GM18909 (cell line): ENCODE data around the gene NANOS2.

Experiments used
- ATAC-seq: cut with Tn5 transposase; IDR thresholded peaks from one replicate; pipeline ENCODE4 v1.9.1; 2021; ENCODE audit warnings: mild to moderate bottlenecking; ENCODE audit not compliant: unreplicated experiment, poor library complexity

The NANOS2 gene

DNA sequence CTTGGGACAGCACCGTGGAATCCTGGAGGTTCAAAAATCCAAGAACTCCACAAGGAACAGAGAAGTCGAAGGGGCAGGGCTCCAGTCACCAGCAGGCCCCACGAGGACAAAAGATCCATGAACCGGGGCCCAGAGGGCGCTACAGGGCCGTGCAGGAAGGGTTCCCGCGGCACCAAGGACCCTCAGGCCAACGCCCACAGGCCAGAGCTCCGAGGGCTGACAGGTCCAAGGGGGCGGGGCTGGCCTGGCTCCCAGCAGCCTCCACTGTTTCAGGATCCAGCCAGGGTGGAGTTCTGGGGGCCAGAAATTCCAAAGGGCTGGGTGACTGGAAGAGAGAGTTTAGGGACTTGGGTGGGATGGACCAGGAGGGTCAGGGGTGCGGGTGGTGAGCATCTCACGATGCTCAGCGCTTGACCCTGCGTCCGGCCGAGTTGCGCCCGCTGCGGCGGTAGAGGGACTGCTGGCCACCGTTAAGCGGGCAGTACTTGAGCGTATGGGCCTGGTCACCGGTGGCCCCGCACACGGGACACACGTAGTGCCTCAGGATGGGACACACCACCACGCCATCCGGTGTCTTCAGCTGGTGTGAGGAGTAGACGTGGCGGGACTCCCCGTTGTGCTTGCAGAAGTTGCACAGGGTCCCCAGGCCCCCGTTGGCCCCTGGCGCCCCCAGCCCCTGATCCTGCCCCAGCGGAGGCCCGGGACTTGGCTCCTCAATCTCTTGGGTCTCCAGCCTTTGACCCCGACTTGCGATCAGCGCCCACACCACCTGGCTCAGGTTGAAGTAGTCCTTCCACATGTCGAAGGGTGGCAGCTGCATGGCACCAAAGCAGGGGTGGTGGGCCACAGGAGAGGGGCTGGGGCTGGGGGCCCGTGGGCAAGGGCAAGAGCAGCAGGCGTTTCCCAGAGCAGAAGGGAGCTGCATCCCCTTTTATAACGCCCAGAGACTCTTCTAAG lies at the start of gene NANOS2:
NANOS2 (minus strand) TSS at position 905 of the 957 bp plus-strand sequence; CDS start at position 820, 85 bp downstream.
- no peak for ATAC-seq

DNA sequence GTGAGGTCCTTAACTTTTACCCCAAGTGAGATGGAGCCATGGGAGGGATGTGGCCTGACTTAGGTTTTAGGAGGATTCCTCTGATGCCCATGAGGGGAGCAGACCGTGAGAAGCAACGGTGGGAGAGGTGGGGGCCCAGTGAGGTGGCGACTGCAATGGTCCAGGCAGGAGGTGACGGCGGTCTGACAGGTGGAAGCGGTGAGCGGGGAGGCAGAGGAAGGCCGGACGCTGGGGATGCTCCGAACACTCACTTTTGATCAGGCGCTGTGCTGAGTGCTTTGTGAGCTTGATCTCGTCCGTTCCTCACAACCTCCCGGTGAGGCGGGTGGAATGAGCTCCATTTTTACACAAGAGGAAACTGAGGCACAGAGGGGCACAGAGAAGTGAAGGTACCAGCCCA lies 47.4 kb upstream of the NANOS2 start:
- ATAC-seq = no peak

DNA sequence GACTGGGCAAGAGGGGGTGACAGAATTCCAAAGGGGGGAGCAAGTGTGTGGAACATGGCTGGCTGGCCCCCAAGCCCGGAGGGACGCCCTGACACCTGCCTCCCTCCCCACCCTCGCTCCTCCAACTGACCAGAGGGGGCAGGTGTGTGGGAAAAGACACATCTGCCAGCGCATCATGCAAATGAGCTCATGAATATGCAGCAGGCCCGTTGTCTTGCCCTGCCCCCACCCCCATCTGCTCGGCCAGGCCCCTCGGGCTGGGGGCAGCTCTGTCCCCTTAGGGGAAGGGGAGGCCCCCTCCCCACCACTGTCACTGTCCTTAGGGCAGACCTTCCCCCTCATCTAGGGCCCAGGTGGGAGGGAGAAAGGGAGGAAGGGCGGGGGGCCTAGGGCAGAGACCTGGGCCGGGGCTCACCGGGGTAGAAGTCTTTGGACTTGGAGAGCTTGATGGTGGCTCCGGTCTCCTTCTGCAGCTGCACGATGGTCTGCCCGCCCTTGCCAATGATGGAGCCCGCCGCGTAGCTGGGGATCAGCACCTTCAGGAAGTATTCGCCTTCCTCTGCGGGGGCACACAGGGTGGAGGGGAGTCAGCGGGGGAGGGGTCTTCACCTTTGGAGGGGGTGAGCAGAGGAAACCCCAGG lies 46.1 kb upstream of the NANOS2 start:
- ATAC-seq = no peak

DNA sequence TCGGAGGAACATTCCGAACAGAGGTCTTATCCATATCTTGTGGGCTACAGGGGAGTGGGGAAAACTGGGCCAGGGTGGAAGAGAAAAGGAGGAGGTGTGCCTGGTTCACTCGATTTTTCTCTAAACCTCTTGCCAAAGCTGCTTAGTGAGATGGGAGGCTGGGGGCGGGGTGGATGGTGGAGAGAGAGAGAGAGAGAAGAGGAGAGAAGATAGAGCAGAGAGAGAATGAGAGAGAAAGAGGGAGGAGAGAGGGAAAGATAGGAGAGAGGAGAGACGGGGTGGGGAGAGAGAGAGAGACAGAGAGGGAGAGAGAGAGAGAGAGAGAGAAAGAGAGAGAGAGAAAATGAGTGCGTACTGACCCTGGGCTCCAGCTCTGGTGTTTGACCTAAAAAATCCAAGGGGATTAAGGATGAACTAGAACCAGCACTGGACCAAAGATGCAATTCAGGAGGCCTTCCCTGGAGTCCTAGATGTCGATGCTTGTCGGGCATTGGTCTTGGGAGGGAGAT lies 45.0 kb upstream of the NANOS2 start:
- no peak for ATAC-seq

DNA sequence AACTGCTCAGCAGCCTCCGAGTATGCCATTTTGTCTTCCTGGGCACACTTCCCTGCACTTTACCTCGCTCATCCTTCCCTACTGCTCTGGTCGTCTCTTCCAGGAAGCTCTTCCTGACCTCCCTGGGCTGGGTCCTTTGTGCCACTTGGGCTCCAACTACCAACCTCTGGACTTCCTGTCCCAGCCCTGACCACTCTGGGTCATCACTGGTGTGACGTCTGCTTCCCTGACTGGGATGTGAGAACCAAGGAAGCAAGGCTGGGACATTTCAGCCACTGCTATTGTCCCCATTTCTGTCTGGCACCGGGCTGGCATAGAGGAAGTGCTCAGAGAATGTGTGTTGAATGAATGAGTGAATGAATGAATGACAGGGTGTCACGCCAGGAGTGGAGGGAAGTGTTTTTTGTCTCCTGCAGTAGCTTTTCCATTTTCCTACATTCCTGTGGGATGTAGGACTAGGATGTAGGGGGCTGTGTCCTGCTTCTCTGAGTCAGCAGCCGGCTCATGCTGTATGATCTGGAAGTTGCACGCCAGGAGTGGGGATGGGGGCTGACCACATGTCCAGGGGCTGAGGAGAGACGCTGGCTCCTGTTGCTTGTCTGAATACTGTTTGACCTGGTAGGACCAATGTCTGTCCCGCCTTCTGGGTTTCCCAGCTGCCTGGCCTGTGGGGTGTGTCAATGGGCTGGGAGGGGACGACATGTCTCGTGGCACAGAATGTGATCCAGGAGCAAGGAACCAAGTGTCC lies 44.4 kb upstream of the NANOS2 start:
- ATAC-seq = no peak

DNA sequence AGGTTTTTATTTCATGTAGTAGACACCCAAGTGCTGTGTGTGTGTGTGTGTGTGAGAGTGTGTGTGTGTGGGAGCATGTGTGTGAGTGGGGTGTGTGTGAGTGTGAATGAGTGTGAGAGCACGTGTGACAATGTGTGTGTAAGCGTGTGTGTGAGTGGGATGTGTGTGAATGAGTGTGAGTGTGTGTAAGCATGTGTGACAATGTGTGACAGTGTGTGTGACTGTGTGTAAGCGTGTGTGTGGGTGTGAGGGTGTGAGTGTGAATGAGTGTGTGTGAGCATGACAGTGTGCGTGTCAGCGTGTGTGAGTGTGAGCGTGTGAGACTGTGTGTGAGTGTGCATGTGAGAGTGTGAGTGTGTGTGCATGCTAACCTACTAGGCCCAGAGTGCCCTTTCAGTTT lies 43.7 kb upstream of the NANOS2 start:
- no peak for ATAC-seq

DNA sequence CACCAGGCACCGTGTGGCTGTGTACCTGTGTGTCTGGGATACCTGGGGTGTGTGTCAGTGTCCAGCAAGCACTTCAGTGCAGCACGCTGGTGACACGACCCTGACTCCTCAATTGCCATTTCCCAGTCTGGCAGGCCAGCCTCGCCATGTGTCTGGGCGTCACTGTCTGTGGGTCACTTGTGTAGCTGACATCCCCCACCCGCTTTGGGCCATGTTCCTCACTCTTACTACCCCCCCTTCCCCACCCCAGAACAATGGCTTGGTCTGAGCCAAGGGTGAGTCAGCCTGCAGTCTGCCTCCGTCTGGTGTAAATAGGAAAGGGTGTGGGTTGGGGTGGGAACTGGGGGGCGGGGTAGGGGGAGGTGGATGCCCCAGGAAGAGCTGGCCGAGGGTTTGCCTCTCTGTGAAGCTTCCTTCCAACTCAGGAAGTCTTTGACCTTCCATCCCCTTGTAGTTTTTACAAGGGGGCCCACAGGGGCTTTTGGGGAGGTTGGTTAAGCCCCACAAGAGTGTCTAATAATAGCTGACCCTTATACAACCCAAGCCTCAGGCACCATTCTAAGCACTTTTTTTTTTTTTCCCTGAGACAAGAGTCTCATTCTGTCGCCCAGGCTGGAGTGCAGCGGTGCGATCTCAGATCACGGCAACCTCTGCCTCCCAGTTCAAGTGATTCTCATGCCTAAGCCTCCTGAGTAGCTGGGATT lies 41.5 kb upstream of the NANOS2 start:
- ATAC-seq = no peak

DNA sequence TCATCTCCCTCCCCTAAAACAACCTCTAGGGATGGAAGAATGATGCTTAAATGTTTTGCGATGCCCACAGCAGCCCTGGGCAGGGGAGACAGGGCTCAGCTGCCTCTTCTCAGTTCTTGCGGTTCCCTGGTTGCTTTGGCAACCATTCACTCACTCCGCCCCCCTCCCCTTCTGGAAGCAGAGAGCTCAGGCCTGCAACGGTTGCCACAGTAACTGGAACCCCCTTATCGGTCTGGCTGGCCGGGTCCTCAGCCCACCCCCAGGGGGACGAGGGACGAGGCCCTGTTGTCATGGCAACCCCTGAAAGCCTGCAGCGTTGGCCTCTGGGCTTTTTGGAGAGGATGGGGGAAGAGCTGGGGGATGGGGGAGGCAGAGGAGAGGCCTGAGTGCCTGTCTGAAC lies 39.6 kb upstream of the NANOS2 start:
- no peak for ATAC-seq

DNA sequence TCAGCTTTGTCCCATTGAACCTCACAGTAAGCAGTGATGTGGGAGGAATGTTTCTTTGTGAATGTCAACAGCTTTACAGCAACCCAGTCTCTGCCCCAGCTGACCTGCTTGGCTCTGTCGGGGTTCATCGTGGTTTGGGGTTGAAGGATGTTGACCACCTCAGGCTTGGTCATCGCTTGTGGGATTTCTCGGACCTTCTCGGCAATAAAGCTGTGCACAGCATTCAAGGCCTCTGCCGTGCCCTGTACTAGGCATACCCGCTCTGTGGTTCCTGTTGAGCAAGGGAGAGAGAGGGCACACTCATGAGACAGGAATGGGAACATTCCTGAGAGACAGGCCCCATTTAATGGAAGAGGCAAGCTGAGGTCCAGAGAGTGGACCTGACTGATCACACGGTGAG lies 39.1 kb upstream of the NANOS2 start:
- ATAC-seq = no peak

DNA sequence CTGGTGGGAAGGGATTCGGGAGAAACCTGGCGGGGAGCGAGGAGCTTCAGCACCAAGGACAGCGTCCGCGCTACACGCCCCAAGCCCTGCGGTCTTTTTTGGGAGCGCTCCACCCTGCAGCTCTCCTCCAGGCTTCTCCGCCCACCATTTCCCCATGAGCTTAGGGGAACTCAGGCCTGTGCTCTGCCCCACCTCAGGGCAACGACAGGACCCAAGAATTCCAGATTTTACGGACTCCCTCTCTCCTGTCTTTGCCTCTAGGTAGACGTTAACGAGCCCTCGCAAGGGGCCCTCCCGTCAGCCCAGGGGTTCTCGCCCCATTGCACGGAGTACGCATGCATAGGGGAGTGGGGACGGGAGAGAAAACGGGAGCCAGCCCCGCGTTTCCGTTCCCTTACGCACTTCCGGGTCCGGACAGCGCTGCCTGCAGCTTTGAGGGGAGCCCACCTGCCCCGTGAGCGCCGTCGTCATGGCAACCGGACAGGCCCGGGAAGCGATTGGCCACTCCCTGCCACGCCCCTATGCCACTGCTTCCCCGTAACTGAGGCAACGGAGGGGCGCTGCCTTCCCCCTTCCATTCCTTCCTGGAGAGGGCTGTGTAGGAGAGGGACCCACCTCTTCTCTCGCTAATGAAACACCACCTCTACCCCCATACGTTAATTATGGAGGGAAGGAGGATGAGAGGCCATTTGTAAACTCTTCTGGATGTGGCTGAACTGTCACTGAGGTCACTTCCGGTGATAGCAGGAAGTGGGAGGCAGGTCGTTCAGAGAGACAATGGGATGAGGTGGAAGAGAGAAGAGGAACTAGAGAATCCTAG lies 38.3 kb upstream of the NANOS2 start:
- ATAC-seq = no peak

DNA sequence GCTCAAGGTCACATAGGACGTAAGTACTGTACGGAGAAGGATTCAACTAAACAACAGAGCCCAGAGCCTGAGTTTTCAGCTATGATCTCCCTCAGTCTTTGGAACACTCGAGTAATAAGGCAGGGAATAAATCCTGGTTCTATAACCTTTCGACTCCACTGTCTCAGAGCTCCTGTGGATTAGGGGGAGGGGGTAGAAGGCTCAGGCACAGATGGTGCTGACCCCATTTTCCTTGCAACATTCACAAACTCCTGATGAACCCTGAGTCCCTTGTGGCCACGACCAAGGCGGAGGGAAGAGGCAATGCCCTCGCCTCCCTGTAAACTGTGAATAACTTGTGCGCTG lies 37.7 kb upstream of the NANOS2 start:
- no peak for ATAC-seq

DNA sequence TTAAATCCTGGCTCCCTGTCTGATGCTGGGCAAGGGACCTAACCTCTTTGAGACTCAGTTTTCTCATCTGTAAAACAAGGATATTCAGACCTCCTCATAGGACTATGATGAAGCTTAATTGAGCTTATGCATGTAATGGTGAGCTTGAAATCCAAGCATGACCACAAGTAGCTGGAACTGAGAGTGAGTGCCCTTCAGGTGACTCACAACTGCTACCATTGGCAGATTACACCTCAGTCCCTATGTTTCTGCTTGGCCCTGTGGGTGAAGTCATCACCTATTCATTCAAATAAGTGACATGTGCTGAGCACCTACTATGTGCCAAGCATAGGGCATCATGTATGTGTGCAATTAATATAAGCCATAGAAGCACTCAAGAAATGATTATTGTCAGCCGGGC lies 33.3 kb upstream of the NANOS2 start:
- ATAC-seq = no peak

DNA sequence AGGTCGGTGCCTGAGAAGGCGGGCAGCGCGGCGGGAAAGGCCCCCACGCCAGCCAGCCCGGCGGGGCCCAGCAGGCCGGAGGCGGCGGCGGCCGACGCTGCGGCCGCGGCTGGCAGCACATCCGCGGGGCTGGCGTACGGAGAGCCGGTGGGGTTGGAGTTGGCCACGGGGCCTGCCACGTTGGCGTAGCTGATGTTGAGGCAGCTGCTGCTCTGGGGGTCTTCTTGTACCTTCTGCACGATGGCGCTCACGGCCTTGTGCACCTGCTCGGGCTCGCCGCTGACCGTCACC lies 25.9 kb upstream of the NANOS2 start:
- no peak for ATAC-seq

DNA sequence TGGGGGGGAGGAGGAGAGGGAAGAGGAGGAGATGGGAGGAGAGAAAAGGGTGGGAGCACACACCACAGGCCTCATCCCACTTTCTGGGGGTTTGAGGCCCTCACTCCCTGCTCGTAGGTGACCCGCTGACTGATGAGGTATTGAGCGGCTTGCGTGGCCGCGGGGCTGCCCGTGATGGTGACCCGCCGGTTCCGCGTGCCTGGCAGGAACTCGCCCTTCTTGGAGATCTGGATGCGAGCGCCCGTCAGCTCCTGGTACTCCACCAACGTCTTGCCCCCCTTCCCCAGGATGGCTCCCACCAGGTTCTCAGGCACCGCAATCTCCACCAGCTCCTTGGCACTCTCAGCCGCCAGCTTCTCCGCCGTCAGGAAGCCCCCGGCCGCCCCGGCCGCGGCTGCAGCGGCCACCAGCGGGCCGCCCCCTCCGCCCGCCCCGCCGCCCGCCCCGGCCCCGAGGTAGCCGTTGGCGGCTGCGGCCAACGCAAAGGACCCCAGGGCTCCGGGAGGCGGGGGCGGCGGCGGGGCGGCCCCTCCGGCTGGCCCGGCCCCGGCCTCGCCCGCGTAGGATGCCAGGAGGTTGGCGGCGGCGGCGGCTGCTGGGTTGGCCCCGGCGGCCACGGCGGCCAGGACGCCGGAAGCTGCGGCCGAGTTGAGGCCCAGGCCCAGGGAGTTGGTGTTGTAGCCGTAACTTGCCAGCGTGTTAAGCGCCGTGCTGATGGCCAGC lies 25.4 kb upstream of the NANOS2 start:
- ATAC-seq = no peak

DNA sequence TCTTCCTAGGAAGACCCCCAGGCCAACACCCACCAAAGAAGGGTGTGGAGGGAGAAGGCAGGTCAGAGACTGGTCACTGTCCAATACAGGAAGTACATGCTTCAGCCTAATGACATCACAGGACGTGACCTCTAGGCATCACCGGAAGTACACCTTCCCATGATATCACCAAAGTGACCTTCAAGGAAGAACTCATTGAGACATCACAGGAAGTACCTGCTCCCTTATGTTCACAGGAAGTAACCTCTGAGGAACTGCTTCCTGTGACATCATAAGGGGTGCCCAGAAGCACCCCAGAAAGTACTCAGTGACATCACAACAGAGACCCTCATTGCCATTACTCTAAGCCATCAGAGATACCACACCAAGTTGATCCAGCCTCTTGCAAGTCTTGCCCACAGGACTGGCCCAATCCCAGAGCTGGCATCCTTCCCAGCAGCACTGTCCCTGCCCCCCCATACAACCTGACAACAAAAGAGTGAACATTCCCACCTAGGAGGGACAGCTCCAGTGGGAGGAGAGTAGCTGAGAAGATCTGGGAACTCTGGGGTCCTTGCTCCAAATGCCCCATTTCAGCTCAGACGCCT lies 24.2 kb upstream of the NANOS2 start:
- ATAC-seq = no peak

DNA sequence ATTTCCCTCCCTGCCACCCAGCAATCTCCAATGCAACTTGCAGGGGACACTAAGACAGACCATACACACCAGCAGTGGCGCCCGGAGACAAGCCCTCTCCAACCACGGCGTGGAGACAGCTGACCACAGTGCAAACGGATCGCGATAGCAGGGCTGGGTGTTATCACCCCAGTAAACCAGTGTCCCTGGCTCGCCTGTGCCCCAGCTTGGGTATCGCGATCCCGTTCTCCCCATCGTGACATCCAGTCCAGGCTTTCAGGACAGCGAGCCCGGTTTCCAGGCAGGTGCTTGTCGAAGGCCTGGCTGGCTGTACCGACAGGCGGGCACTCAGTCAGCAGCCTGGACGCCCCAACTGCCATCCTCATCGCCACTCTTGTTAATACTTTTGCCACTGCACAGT lies 20.7 kb upstream of the NANOS2 start:
- ATAC-seq = no peak

DNA sequence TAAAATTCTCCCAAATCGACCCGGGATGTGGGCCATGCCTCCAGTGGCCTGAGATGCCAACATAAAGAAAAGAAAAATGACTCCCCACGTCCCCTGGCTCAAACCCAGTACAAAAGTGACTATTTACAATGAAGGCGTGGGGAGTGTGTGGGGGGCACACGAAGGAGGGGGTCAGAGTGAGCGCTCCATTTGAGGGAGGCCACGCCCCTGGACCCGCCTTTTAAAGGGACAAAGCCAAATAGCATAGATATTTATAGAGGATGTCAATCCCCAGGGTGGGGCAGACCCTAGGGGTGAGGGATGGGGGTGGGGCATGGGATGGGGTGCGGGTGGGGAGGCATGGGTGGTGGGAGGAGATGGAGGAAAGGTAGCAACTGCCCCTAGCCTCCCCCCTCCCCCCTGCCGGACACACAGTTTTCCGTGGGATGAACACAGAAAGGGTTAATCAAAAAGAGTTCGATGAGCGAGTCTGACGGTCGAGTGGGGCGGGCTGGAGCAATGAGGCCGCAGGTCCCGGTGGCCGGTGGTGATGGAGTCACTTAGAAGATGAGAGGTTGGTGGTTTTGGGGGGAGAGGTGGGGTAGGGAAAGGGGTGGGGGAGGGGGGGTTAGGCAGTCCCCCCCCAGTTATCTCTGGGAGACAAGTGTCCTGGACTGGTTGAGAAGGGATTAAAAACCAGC lies 20.1 kb upstream of the NANOS2 start:
- ATAC-seq = no peak

DNA sequence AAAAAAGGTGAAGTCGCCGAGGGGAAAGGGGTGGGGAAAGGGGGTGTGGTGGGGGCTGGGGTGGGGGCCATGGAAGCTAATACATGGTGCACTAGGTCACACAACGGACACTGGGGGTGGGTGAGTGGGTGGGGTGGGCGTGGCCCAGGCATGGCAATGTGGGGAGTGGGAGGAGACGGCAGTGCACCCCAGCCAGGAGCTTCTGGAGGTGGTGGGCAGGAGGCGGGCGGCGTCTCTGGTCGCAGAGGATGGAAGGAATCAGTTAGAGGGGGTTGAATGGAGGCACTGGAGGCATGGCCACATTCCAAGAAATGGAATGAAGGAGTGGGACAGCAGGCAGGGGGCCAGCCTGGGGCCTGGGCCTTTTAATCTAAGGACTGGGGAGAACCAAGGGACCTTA lies 19.2 kb upstream of the NANOS2 start:
- no peak for ATAC-seq
